ENCODE results near the gene IL22RA1. TPM values are rescaled to one million over a fixed set of nuclear protein-coding genes. Genes with fewer than 3 reads are reported as not detected.

The IL22RA1 gene
- total and polyA plus RNA-seq, 7 experiments from 2014 or later = not detected

GRCh38 chr1:24125456-24125855 is 17.5 kb downstream of the IL22RA1 start:
- POLR2A ChIA-PET = no interaction called here
- no peak overlapping the region for H3K4me3 Mint-ChIP-seq
- CTCF ChIA-PET = no interaction called here

GRCh38 chr1:24124980-24125379 is 18.0 kb downstream of the IL22RA1 start:
- DNase-seq (no peak), ATAC-seq (no peak)
- no peak overlapping the region for H3K27ac Mint-ChIP-seq
- Histone ChIP-seq H3K9me3 (ENCODE audit: control insufficient read depth in 2 of 3, low read length in 3 of 3) (peaks cover 0 to 3% (median 0%) of the 10 kb centered on the region in 3 experiments), H3K27ac (ENCODE audit: low read depth, low read length) (no peak overlapping the region), H3K4me1 (ENCODE audit: control insufficient read depth in 2 of 2, insufficient read depth in 2 of 2, low read length in 2 of 2) (no peaks in the 10 kb centered on the region), H3K36me3 (ENCODE audit: control insufficient read depth in 2 of 3, insufficient read depth in 3 of 3, low read length in 3 of 3) (no peaks in the 10 kb centered on the region), H3K27me3 (ENCODE audit: control insufficient read depth in 2 of 2, insufficient read depth in 2 of 2, low read length in 2 of 2) (no peaks in the 10 kb centered on the region), H3K4me3 (ENCODE audit: low read length) (no peak overlapping the region)
- intact Hi-C loops (cut with micrococcal nuclease) = no loop called here
- ChIA-PET POLR2A (no interaction called here), CTCF (no interaction called here)
- peaks cover 0 to 6% (median 0%) of the 10 kb centered on the region in 5 donors for H3K27me3 Mint-ChIP-seq
- H3K36me3 Mint-ChIP-seq = peaks cover 0 to 5% (median 0%) of the 10 kb centered on the region in 5 donors
- peaks cover 0 to 14% (median 5%) of the 10 kb centered on the region in 11 donors for H3K9me3 Mint-ChIP-seq
- no peak overlapping the region for H3K4me3 Mint-ChIP-seq
- H3K4me1 Mint-ChIP-seq = peaks cover 0 to 2% (median 0%) of the 10 kb centered on the region in 7 donors

More at GRCh38 chr1:24125456-24125855, 17.5 kb downstream of the IL22RA1 start:
- peaks cover 0 to 9% (median 0%) of the 10 kb centered on the region in 5 donors for H3K36me3 Mint-ChIP-seq
- peaks cover 0 to 2% (median 0%) of the 10 kb centered on the region in 7 donors for H3K4me1 Mint-ChIP-seq
- intact Hi-C loops (cut with micrococcal nuclease) = no loop called here
- no peak for ATAC-seq
- Histone ChIP-seq H3K4me3 (ENCODE audit: low read length) (no peak overlapping the region), H3K36me3 (ENCODE audit: control insufficient read depth in 2 of 3, insufficient read depth in 3 of 3, low read length in 3 of 3) (no peaks in the 10 kb centered on the region), H3K9me3 (ENCODE audit: control insufficient read depth in 2 of 3, low read length in 3 of 3) (peaks cover 0 to 8% (median 0%) of the 10 kb centered on the region in 3 experiments), H3K4me1 (ENCODE audit: control insufficient read depth in 2 of 2, insufficient read depth in 2 of 2, low read length in 2 of 2) (no peaks in the 10 kb centered on the region), H3K27ac (ENCODE audit: low read depth, low read length) (no peak overlapping the region), H3K27me3 (ENCODE audit: control insufficient read depth in 2 of 2, insufficient read depth in 2 of 2, low read length in 2 of 2) (no peaks in the 10 kb centered on the region)
- peaks cover 0 to 7% (median 0%) of the 10 kb centered on the region in 5 donors for H3K27me3 Mint-ChIP-seq
- H3K9me3 Mint-ChIP-seq = peaks cover 0 to 14% (median 9%) of the 10 kb centered on the region in 11 donors
- no peak for DNase-seq
- no peak overlapping the region for H3K27ac Mint-ChIP-seq

DNA sequence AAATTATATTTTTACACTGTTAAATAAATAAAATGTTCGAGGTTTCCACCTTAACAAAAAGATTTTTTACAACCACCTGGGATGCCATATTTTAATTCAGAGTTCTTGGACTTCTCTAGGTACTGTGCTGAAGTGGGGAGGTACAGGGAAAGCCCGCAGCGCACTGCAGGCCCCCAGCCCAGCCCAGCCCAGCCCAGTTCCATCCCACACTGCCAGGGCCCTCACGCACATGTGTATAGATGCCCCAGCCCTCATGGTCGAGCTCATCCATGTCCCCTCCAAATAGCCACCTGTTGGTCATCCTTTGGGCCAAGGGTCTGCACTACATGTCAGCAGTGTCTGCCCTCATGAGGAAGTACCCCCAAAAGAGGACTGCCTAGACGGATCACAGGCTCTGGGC is 19.3 kb downstream of the IL22RA1 start:
- no peak overlapping the region for H3K4me3 ChIP-seq (ENCODE audit: low read length)
- POLR2A ChIA-PET = no interaction called here
- no peaks in the 10 kb centered on the region for H3K27me3 ChIP-seq (ENCODE audit: control insufficient read depth in 2 of 2, insufficient read depth in 2 of 2, low read length in 2 of 2)
- Mint-ChIP-seq H3K27me3 (peaks cover 0 to 4% (median 0%) of the 10 kb centered on the region in 5 donors), H3K9me3 (peaks cover 0 to 2% (median 0%) of the 10 kb centered on the region in 11 donors), H3K36me3 (no peaks in the 10 kb centered on the region), H3K4me1 (no peaks in the 10 kb centered on the region), H3K27ac (no peak overlapping the region), H3K4me3 (no peak overlapping the region)
- DNase-seq = no peak
- ATAC-seq = no peak
- no peaks in the 10 kb centered on the region for H3K4me1 ChIP-seq (ENCODE audit: control insufficient read depth in 2 of 2, insufficient read depth in 2 of 2, low read length in 2 of 2)
- no peak overlapping the region for H3K27ac ChIP-seq (ENCODE audit: low read depth, low read length)
- intact Hi-C loops (cut with micrococcal nuclease) = no loop called here
- no peaks in the 10 kb centered on the region for H3K9me3 ChIP-seq (ENCODE audit: control insufficient read depth in 2 of 3, low read length in 3 of 3)
- no peaks in the 10 kb centered on the region for H3K36me3 ChIP-seq (ENCODE audit: control insufficient read depth in 2 of 3, insufficient read depth in 3 of 3, low read length in 3 of 3)
- CTCF ChIA-PET = no interaction called here

DNA sequence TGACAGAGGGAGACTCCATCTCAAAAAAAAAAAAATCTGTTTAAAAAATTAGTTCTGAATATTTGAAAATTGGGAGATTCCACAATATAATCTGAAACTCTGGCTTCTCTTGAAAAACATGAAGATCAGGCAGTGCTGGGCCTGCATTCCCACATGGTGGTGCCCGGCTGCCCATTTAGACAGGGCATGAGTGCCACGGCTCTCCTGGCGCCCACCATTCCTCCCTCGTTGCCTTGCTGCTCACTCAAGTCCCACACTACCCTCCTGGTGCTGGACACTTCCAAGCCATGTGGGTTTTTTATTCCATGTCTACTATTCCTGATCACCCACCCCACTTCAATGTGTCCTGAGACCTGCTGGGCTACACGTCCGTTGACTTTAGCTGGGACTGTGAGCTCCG is 20.2 kb downstream of the IL22RA1 start:
- Mint-ChIP-seq H3K4me1 (no peaks in the 10 kb centered on the region), H3K27ac (no peak overlapping the region), H3K36me3 (no peaks in the 10 kb centered on the region), H3K4me3 (no peak overlapping the region), H3K27me3 (peaks cover 0 to 7% (median 0%) of the 10 kb centered on the region in 5 donors), H3K9me3 (peaks cover 0 to 2% (median 0%) of the 10 kb centered on the region in 11 donors)
- Histone ChIP-seq H3K4me1 (ENCODE audit: control insufficient read depth in 2 of 2, insufficient read depth in 2 of 2, low read length in 2 of 2) (no peaks in the 10 kb centered on the region), H3K9me3 (ENCODE audit: control insufficient read depth in 2 of 3, low read length in 3 of 3) (no peaks in the 10 kb centered on the region), H3K27me3 (ENCODE audit: control insufficient read depth in 2 of 2, insufficient read depth in 2 of 2, low read length in 2 of 2) (no peaks in the 10 kb centered on the region), H3K4me3 (ENCODE audit: low read length) (no peak overlapping the region), H3K36me3 (ENCODE audit: control insufficient read depth in 2 of 3, insufficient read depth in 3 of 3, low read length in 3 of 3) (no peaks in the 10 kb centered on the region), H3K27ac (ENCODE audit: low read depth, low read length) (no peak overlapping the region)
- ATAC-seq (no peak), DNase-seq (no peak)
- ChIA-PET POLR2A (no interaction called here), CTCF (interaction anchor here (0.5 kb wide), 1 partner anchor 1082 kb away, joined by 5 read pairs; no protein-coding TSS in a partner anchor)
- intact Hi-C loops (cut with micrococcal nuclease) = no loop called here

DNA sequence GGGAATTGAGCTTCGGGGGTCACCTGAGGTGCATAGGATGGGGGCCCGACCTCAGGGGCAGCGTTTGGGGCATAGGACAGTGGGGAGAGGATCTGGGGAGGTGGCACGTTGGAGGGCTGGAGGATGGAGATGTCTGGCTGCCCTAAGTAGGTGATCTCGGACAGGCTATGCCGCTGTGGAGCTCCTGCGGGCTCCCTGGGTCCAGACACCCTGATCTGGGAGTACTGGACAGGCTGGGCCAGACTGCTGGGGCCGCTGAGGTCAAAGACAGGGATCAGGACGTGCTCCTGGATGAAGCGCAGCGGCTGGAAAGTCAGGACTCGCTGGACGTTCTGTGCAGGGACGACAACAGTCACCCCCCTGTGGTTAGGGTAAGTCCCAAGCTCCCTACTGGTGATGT is 21.5 kb downstream of the IL22RA1 start:
- H3K4me3 Mint-ChIP-seq = no peak overlapping the region
- Histone ChIP-seq H3K4me3 (ENCODE audit: low read length) (no peak overlapping the region), H3K27ac (ENCODE audit: low read depth, low read length) (no peak overlapping the region), H3K27me3 (ENCODE audit: control insufficient read depth in 2 of 2, insufficient read depth in 2 of 2, low read length in 2 of 2) (no peaks in the 10 kb centered on the region), H3K4me1 (ENCODE audit: control insufficient read depth in 2 of 2, insufficient read depth in 2 of 2, low read length in 2 of 2) (no peaks in the 10 kb centered on the region), H3K9me3 (ENCODE audit: control insufficient read depth in 2 of 3, low read length in 3 of 3) (no peaks in the 10 kb centered on the region), H3K36me3 (ENCODE audit: control insufficient read depth in 2 of 3, insufficient read depth in 3 of 3, low read length in 3 of 3) (no peaks in the 10 kb centered on the region)
- no peak overlapping the region for H3K27ac Mint-ChIP-seq
- H3K4me1 Mint-ChIP-seq = no peaks in the 10 kb centered on the region
- peaks cover 0 to 2% (median 0%) of the 10 kb centered on the region in 11 donors for H3K9me3 Mint-ChIP-seq
- CTCF ChIA-PET = interaction anchor here (1.6 kb wide), 1 partner anchor 26 kb away, joined by 3 read pairs; no protein-coding TSS in a partner anchor
- POLR2A ChIA-PET = no interaction called here
- peaks cover under 1 to 17% (median 2%) of the 10 kb centered on the region in 5 donors for H3K27me3 Mint-ChIP-seq
- intact Hi-C loops (cut with micrococcal nuclease) = no loop called here
- H3K36me3 Mint-ChIP-seq = no peaks in the 10 kb centered on the region
- DNase-seq = no peak
- ATAC-seq = no peak

- H3K9me3 Mint-ChIP-seq = peaks cover 0 to 2% (median 0%) of the 10 kb centered on the region in 11 donors
- Histone ChIP-seq H3K36me3 (ENCODE audit: control insufficient read depth in 2 of 3, insufficient read depth in 3 of 3, low read length in 3 of 3) (no peaks in the 10 kb centered on the region), H3K27me3 (ENCODE audit: control insufficient read depth in 2 of 2, insufficient read depth in 2 of 2, low read length in 2 of 2) (no peaks in the 10 kb centered on the region), H3K27ac (ENCODE audit: low read depth, low read length) (no peak overlapping the region), H3K4me3 (ENCODE audit: low read length) (no peak overlapping the region), H3K9me3 (ENCODE audit: control insufficient read depth in 2 of 3, low read length in 3 of 3) (no peaks in the 10 kb centered on the region), H3K4me1 (ENCODE audit: control insufficient read depth in 2 of 2, insufficient read depth in 2 of 2, low read length in 2 of 2) (no peaks in the 10 kb centered on the region)
- H3K27me3 Mint-ChIP-seq = peaks cover 4 to 21% (median 6%) of the 10 kb centered on the region in 5 donors
- ChIA-PET CTCF (interaction anchor here (1.6 kb wide), 1 partner anchor 27 kb away, joined by 3 read pairs; no protein-coding TSS in a partner anchor), POLR2A (no interaction called here)
- H3K4me3 Mint-ChIP-seq = no peak overlapping the region
- no peak for ATAC-seq
- no peaks in the 10 kb centered on the region for H3K36me3 Mint-ChIP-seq
- no peaks in the 10 kb centered on the region for H3K4me1 Mint-ChIP-seq
- intact Hi-C loops (cut with micrococcal nuclease) = no loop called here
- no peak overlapping the region for H3K27ac Mint-ChIP-seq
- no peak for DNase-seq
Measured at GRCh38 chr1:24120965-24121364, 22.0 kb downstream of the IL22RA1 start.

Measured in naive thymus-derived CD4-positive, alpha-beta T cell (primary cell).